B cell (primary cell): ENCODE measurements around the gene ELMO1. TPM values are rescaled to one million over a fixed set of nuclear protein-coding genes. Genes with fewer than 3 reads are reported as not detected.

Experiments
- ATAC-seq: fragments of 200-7000 bp; cut with Tn5 transposase; one replicate; pipeline ENCODE4 v1.10.0; 2021; ENCODE audit warnings: low read depth, mild to moderate bottlenecking, moderate number of reproducible peaks, moderate library complexity
- CTCF ChIA-PET: fragments of 350-600 bp; sonication (Branson Sonifier 250); formaldehyde crosslinking; loops from one replicate; lab custom pipeline; 2021; ENCODE audit warnings: antibody characterized with exemption, inconsistent platforms; lab: Charles Lee
- POLR2A ChIA-PET: fragments of 350-600 bp; sonication (Branson Sonifier 250); formaldehyde crosslinking; loops from one replicate; lab custom pipeline; 2021; ENCODE audit warnings: antibody characterized with exemption; lab: Charles Lee
- DNase-seq: peaks from one replicate; pipeline ENCODE4 v3.0.0; 2013
- H2AFZ ChIP-seq: 2 replicates; pipeline ENCODE4 v1.6.1; 2012; ENCODE audit warnings: mild to moderate bottlenecking, low read depth, low read length; ENCODE audit not compliant: insufficient read depth, poor library complexity, severe bottlenecking
- H3K27ac ChIP-seq, 2 donors: 1 replicate in 1 of 2; 2 replicates in 1 of 2; pipeline ENCODE4 v1.5.1; 2012 to 2013; ENCODE audit warnings: low read length in 2 of 2, mild to moderate bottlenecking in 2 of 2, moderate library complexity in 1 of 2
- H3K27me3 ChIP-seq, 4 experiments: fragments of 200-600 bp in 1 of 4; sonication (generic) in 1 of 4; replicated peaks in 1 of 4; 1 replicate in 2 of 4; 2 replicates in 2 of 4; pipeline versions ENCODE4 v1.6.1 to v1.7.0; 2013 to 2016; ENCODE audit warnings: low read length in 3 of 4, mild to moderate bottlenecking in 2 of 4, mixed read lengths in 1 of 4, moderate library complexity in 1 of 4; ENCODE audit not compliant: insufficient read depth in 4 of 4, control insufficient read depth in 3 of 4; ENCODE audit errors: control extremely low read depth in 1 of 4
- H3K36me3 ChIP-seq, 2 experiments: replicated peaks in 1 of 2; 1 replicate in 1 of 2; 2 replicates in 1 of 2; pipeline versions ENCODE4 v1.6.1 to v1.7.1; 2013; ENCODE audit warnings: low read length in 1 of 2; ENCODE audit not compliant: insufficient read depth in 2 of 2, control insufficient read depth in 1 of 2; ENCODE audit errors: control extremely low read depth in 1 of 2, extremely low read depth in 1 of 2
- H3K4me1 ChIP-seq, 2 donors: fragments of 200-600 bp in 1 of 2; sonication (generic) in 1 of 2; 1 replicate in 1 of 2; 2 replicates in 1 of 2; pipeline versions ENCODE4 v1.5.1 to v1.6.1; 2013 to 2017; ENCODE audit warnings: low read length in 2 of 2; ENCODE audit not compliant: control insufficient read depth in 2 of 2, insufficient read depth in 2 of 2
- H3K4me2 ChIP-seq: replicated peaks from 2 replicates; pipeline ENCODE3; 2012; ENCODE audit warnings: mild to moderate bottlenecking, low read depth, low read length; ENCODE audit not compliant: poor library complexity, severe bottlenecking
- H3K4me3 ChIP-seq, 5 experiments: fragments of 200-600 bp in 1 of 5; sonication (generic) in 1 of 5; 1 replicate in 3 of 5; 2 replicates in 2 of 5; pipeline versions ENCODE4 v1.5.1 to v1.7.0; 2011 to 2016; ENCODE audit warnings: low read length in 4 of 5, mild to moderate bottlenecking in 4 of 5, low read depth in 2 of 5, control low read depth in 1 of 5, moderate library complexity in 1 of 5; ENCODE audit not compliant: insufficient read depth in 1 of 5; ENCODE audit errors: control extremely low read depth in 1 of 5, extremely low read depth in 1 of 5
- H3K79me2 ChIP-seq: fragments of 200-600 bp; sonication (generic); one replicate; pipeline ENCODE4 v1.6.0; 2016; ENCODE audit warnings: low read length; ENCODE audit not compliant: control insufficient read depth, insufficient read depth
- H3K9ac ChIP-seq: fragments of 200-600 bp; sonication (generic); 2 replicates; pipeline ENCODE4 v1.6.1; 2017; ENCODE audit warnings: mild to moderate bottlenecking, low read length, moderate library complexity
- H3K9me3 ChIP-seq, 3 donors: one replicate each; pipeline versions ENCODE4 v1.6.1 to v1.7.1; 2013; ENCODE audit warnings: low read length in 2 of 3; ENCODE audit not compliant: control insufficient read depth in 2 of 3, insufficient read depth in 1 of 3; ENCODE audit errors: control extremely low read depth in 1 of 3
- H4K20me1 ChIP-seq: 2 replicates; pipeline ENCODE4 v1.6.0; 2012; ENCODE audit warnings: mild to moderate bottlenecking, low read length; ENCODE audit not compliant: insufficient read depth, control insufficient read depth, poor library complexity, severe bottlenecking
- H3K27ac Mint-ChIP-seq: one replicate; pipeline ENCODE4 v1.8.0; 2021; ENCODE audit warnings: mixed read lengths
- H3K27me3 Mint-ChIP-seq: one replicate; pipeline ENCODE4 v1.8.0; 2021; ENCODE audit warnings: mixed read lengths
- H3K4me1 Mint-ChIP-seq: one replicate; pipeline ENCODE4 v1.8.0; 2021; ENCODE audit warnings: mixed read lengths
- H3K4me3 Mint-ChIP-seq: one replicate; pipeline ENCODE4 v1.8.0; 2021; ENCODE audit warnings: mixed read lengths
- H3K9me3 Mint-ChIP-seq: one replicate; pipeline ENCODE4 v1.8.0; 2022; ENCODE audit warnings: mixed read lengths; ENCODE audit not compliant: insufficient read depth
- CTCF ChIP-seq: fragments of 200-600 bp; IDR thresholded peaks from one replicate; pipeline ENCODE4 v1.8.0; 2022; ENCODE audit warnings: antibody characterized with exemption, mild to moderate bottlenecking
- EZH2 ChIP-seq: IDR thresholded peaks from 2 replicates; pipeline ENCODE4 v1.6.1; 2012; ENCODE audit warnings: borderline replicate concordance, low read depth, mild to moderate bottlenecking, moderate library complexity, low read length; ENCODE audit not compliant: insufficient read depth, poor library complexity, severe bottlenecking
- WGBS: methylation state at CpG from one replicate; pipeline ENCODE4 v1.1.5; 2013; ENCODE audit warnings: missing lambda C conversion rate; ENCODE audit not compliant: insufficient coverage; 5-methylcytosine and 5-hydroxymethylcytosine counted together
- intact Hi-C: fragments of 100-400 bp; cut with micrococcal nuclease; formaldehyde crosslinking; loops from one replicate; pipeline ENCODE4 v1.10.0; 2022
- polyA plus RNA-seq: library from polyadenylated mRNA; depleted of rRNA; stranded (reverse); fragments of >200 nt; gene quantifications from 2 replicates; pipeline ENCODE4 v1.2.3, GENCODE V29; 2012
- total RNA-seq, 2 donors: library from RNA; stranded (reverse); fragments of 120-200 nt in 1 of 2; gene quantifications; 1 replicate in 1 of 2; 2 replicates in 1 of 2; pipeline versions ENCODE4 v1.2.3 to v1.2.4, GENCODE V29; 2013 to 2022

Gene ELMO1
- total and polyA plus RNA-seq, 2 donors (not counting 1 experiment from before 2014, with no cell fraction given) = 44.7 to 177 TPM

DNA sequence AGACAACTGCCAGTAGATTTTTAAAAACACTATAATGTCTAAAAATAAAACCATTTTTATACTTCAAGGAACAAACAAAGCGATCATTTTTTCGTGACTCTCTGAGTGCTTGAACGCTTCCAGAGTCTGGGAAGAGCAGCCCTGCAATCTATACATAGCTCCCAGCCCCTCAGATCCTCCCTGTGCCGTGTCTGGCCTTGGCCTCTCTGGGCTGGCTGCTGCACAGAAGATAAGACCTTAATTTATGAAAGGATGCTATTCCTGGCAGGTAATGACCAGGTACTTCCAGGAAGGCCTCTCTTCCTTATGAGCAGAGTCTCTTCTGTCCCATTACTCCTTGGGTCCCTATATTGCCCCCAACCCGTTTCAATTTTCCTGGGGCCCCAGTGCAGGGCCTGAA lies 523.5 kb downstream of the ELMO1 start:
- Histone ChIP-seq H3K27ac (no peak overlapping the region), H3K27me3 (no peaks in the 10 kb centered on the region), H3K4me2 (no peak overlapping the region), H3K79me2 (no peaks in the 10 kb centered on the region), H3K36me3 (peaks cover 5 to 7% of the 10 kb centered on the region in 2 experiments), H3K9me3 (peaks cover 0 to 9% (median 5%) of the 10 kb centered on the region in 3 donors), H2AFZ (no peak overlapping the region), H3K9ac (no peak overlapping the region), H3K4me1 (no peaks in the 10 kb centered on the region), H3K4me3 (no peak overlapping the region), H4K20me1 (no peaks in the 10 kb centered on the region)
- no peak overlapping the region for H3K4me3 Mint-ChIP-seq
- DNase-seq (no peak), ATAC-seq (no peak)
- intact Hi-C loops = no loop called here
- H3K9me3 Mint-ChIP-seq = peaks cover 8% of the 10 kb centered on the region
- ChIA-PET POLR2A (no interaction called here), CTCF (no interaction called here)
- 91% methylated on average over 4 of the region's 5 CpGs for WGBS
- H3K4me1 Mint-ChIP-seq = no peaks in the 10 kb centered on the region
- H3K27ac Mint-ChIP-seq = no peak overlapping the region
- TF ChIP-seq CTCF = no peak
- no peak for TF ChIP-seq EZH2
- no peaks in the 10 kb centered on the region for H3K27me3 Mint-ChIP-seq

DNA sequence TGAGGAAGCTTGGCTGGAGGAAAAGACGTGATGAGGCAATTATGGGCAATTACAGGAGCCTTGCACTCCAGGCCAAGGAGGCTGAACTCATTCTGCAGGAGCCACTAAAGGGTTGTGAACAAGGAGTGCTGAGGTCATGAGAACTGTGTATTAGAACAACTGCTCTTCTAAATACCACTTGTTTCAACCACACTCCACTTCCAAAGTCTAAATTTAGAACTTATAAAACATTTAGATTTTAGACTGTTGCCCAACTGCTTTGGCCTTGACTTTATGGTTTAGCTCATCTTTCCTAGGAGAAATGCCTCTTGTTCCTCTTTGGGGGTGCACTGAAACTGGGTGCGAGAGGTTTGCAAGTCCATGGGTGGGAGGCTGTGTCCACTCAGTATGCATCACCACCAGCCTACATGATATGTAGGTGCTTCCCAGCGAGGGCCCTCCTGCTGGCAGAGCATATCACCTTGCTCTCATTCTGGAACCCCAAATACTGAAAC lies 524.7 kb downstream of the ELMO1 start:
- Histone ChIP-seq H3K79me2 (no peaks in the 10 kb centered on the region), H3K9me3 (peaks cover 0 to 9% (median 5%) of the 10 kb centered on the region in 3 donors), H3K27ac (no peak overlapping the region), H3K36me3 (peaks cover 2% of the 10 kb centered on the region in 2 experiments), H3K4me3 (no peak overlapping the region), H3K9ac (no peak overlapping the region), H2AFZ (no peak overlapping the region), H3K27me3 (no peaks in the 10 kb centered on the region), H4K20me1 (no peaks in the 10 kb centered on the region), H3K4me1 (no peaks in the 10 kb centered on the region), H3K4me2 (no peak overlapping the region)
- Mint-ChIP-seq H3K27me3 (no peaks in the 10 kb centered on the region), H3K9me3 (peaks cover 8% of the 10 kb centered on the region), H3K27ac (no peak overlapping the region), H3K4me1 (no peaks in the 10 kb centered on the region), H3K4me3 (no peak overlapping the region)
- CTCF ChIA-PET = no interaction called here
- 100% methylated on average over 2 of the region's 3 CpGs for WGBS
- no peak for TF ChIP-seq EZH2
- TF ChIP-seq CTCF = no peak
- no peak for DNase-seq
- ATAC-seq = no peak
- POLR2A ChIA-PET = no interaction called here
- intact Hi-C loops = no loop called here
